Measurements from ENCODE around the gene DCN.

The DCN gene

GRCh38 chr12:91138337-91138920, 44.2 kb downstream of the DCN start:
- DNase-seq (ENCODE audit: low read depth in 2 of 2) = no peak

GRCh38 chr12:91133871-91134270, 48.7 kb downstream of the DCN start:
- DNase-seq (ENCODE audit: low read depth in 2 of 2) = no peak

DNA sequence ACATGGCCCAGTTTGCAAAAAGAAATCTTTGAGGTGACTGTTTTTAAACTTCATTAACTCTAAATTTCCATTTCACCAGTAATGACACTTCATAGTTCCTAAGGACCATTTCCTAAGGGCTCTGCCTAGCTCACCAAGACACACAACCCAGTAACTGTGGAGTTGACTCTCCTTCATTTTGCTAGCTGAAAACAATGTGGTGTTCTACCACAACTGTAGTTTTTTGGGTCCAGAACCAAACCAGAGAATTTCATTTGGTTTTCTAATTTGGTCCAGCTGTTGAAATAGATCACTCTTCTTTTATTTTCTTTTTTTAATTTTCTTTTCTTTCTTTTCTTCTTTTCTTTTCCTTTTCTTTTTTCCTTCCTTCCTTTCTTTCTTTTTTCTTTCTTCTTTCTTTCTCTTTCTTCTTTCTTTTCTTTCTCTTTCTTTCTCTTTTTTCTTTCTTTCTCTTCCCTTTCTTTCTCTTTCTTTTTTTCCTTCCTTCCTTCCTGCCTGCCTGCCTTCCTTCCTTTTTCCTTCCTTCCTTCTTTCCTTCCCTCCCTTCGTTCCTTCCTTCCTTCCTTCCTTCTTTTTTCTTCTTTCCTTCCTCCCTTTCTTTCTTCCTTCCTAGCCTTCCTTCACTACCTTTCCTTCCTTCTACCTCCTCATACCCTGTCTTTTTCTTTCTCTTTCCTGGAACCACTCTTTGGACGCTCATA, 52.8 kb downstream of the DCN start:
- no peak for DNase-seq (ENCODE audit: low read depth in 2 of 2)

- DNase-seq (ENCODE audit: low read depth in 2 of 2) = no peak
These were observed 54.9 kb downstream of the DCN start for GRCh38 chr12:91127751-91128150.

GRCh38 chr12:91127306-91127705, 55.3 kb downstream of the DCN start:
- DNase-seq (ENCODE audit: low read depth in 2 of 2) = no peak

DNA sequence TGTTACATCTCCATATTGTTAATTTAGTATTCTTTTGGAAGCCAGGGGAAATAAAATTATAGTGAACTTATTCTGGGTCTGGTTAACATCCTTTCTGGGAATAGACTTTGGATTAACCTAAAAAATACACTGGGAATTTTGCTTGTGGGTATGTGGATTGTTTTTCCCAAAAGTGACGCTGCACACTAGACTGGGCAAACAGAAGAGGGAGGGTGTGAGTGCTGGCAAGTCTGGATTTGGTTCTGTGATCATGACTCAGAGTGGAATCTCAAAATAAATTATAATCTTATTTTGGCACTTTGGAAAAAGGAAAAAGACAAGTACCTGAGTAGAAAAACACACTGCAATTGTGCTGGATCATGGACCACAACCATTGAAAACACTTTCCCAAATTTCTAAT, 56.1 kb downstream of the DCN start:
- DNase-seq (ENCODE audit: low read depth in 2 of 2) = no peak

DNA sequence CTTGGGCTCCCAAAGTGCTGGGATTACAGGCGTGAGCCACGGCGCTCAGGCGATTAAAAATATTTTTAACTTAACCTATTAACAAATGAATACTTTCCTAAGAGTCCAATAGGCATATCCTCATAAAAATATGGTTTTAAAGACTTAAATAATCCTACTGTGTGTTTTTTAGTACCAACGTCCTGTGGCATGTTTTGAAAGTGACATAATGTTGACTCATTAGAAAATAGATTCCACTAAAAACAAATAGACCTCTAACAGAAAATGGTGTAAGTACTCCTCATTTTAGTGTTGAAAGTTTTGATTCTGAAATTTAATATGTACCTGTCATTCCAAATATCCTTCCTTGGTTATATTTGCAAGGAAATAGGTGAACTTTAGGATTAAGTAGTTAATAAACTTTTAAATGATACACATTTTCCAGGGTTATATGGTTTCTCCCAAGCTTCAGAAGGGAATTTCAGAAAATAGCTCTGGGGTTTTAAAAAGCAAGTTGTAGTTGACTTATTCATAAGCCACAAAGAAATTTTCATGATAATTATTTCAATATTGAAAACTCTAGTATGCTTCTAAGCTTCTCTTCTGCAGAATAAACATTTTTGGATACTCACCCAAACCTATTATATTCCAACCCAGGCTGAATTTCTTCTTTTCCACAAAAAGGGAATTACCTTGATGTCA, 59.2 kb downstream of the DCN start:
- DNase-seq (ENCODE audit: low read depth in 2 of 2) = no peak

DNA sequence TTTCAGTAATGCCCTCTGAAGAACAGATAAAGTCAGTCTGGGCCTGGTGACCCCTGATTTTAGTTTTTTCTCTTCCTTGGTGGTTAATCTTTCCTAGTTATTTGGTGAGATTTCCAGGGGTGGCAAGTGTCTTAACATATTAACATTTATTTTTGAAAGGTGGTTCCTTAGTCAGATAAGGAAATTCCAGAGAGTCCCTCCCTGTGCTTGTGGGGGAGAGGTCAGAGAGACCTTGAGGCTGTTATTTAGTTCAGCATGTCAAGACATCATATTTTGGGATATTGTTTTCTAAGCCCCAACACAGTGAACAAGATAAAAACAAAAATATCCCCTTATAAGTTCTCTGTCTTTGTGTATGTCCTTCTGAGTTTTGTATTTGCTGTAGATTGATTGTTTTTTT, 61.8 kb downstream of the DCN start:
- no peak for DNase-seq (ENCODE audit: low read depth in 2 of 2)

DNA sequence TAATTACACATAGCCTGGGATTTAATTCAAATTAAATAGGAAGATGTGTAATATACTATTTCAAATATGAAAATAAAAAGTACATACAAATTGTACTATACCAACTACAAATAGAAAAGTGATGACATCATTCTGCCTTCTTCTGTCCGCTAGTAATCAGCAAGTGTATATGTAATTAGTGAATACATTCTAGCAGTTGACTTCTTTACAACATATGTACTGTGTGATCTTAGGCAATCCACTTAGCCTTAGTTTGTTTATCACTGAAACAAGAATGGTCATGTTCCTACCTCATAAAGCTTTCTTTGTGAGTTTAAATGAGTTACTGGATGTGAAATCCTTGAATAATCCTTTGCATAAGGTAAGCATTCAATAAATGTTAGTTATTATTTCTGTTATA, 63.5 kb downstream of the DCN start:
- no peak for DNase-seq (ENCODE audit: low read depth in 2 of 2)

GRCh38 chr12:91113621-91114020, 69.0 kb downstream of the DCN start:
- no peak for DNase-seq (ENCODE audit: low read depth in 2 of 2)

- no peak for DNase-seq (ENCODE audit: low read depth in 2 of 2)
These were observed 71.0 kb downstream of the DCN start, which contains the start of gene LUM for GRCh38 chr12:91111366-91112325. TSS of gene LUM (minus strand) at chr12:91111494. CDS start at chr12:91108979, 2,515 bp downstream.

GRCh38 chr12:91110311-91110924, 72.2 kb downstream of the DCN start:
- DNase-seq (ENCODE audit: low read depth in 2 of 2) = no peak

GRCh38 chr12:91109581-91110310, 72.9 kb downstream of the DCN start:
- no peak for DNase-seq (ENCODE audit: low read depth in 2 of 2)

DNA sequence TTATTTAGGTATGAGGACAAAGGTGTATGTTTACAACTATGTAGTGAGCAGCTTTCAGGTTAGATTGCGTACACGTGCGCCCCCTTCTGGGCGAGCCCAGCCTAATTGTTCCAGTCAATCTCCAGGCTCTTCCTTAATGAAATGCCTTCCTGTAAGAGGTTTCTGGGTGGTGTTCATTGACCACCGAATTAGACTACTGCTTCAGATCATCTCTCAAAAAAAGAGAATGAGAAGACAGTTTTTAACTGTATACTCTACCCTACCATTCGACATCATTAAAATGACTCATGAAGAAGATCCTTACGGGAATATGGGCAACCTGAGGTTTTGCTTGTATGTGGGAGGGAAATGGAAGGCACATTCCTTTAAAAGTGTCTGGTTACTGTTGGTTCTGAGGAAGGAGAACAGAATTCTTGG, 73.5 kb downstream of the DCN start:
- peak in 1 of 2 donors; percentile 4 for DNase-seq (ENCODE audit: low read depth in 2 of 2)

DNA sequence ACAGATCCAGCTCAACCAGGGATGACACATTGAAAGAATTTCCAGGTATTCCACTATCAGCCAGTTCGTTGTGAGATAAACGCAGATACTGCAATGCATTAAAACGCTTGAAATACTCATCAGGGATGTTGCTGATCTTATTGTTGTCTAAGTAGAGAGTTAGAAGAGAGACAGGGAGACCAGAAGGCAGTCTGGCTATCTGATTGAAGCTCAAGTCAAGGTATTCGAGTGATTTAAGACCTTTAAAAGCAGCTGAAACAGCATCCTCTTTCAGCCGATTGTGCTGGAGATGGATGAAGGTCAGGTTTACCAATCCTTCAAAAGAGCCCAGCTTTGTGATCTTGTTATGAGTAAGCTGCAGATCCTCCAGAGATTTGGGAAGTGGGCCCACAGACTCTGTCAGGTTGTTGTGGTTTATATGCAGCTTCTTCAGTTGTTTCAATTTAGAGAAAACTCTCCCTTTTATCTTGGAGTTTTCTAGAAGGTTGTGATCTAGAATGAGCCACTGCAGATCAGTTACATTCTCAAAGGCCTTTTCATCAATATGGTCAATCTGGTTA, 74.3 kb downstream of the DCN start:
- DNase-seq (ENCODE audit: low read depth in 2 of 2) = no peak

DNA sequence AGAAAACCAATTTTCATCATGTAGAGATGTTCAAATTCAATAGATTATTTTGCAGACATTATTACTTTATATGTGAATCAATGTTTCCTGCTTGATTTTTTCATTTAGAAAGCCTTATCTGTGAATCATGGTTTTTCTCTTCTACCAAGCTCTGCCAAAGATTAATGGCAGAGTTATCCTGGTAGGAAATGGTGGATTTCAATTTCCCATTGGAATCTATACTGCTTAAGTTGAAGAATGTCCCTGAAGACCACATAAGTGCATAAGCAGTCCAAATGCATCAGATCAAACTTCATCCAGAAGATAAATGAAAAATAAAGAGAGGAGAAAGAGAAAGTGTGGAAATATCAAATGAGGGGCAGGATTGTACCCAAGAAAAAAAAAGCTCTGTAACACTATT, 76.3 kb downstream of the DCN start:
- DNase-seq (ENCODE audit: low read depth in 2 of 2) = no peak

DNA sequence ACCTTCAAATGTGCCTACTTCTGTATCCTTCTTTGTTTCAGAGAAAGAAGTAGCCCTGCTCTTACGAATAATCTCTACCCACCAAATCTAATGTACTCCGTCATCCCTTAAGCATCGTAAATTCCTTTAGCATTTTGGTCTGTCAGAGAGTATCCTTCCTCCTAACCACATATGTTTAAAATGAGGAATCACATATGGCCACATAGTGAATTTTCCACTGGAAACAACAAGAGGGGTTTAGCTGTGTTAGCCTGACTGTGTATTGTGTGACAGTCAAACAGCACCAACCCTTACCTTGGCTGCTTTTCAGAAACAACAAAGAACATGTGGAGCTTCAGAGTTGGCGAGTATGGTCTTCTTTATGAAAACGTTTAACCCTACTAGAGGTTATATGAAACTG, 76.8 kb downstream of the DCN start:
- DNase-seq (ENCODE audit: low read depth in 2 of 2) = no peak

DNA sequence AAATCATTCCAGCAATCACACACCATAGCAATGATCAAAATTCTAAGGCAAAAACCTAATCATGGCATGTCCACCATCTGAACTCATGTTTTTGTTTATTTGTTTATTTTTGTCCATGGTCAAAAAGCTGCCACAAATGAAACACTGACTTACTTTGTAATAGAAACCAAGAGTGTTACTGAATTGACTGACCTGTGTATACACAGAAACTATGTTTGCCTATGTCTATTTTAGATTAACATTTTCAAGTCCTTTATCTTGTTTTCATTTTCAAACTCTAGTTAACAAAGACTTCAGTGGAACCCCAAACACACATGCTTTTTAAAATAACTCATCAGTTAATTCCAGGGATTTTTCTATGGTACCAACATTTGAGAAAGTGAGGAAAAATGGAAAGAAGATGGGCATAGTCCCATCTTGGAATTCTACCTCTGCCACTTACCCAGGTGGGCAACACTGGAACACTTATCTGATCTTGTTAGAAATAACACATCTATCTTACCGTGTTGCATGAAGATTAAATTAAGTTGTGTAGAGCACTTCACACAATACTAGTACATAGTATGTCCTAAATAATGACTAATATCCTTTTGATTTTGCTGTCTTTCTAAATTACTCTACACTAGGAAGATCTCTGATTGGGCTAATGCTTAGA, 77.7 kb downstream of the DCN start:
- no peak for DNase-seq (ENCODE audit: low read depth in 2 of 2)

GRCh38 chr12:91103624-91104023, 79.0 kb downstream of the DCN start:
- DNase-seq (ENCODE audit: low read depth in 2 of 2) = no peak

- DNase-seq (ENCODE audit: low read depth in 2 of 2) = no peak
These were observed 79.5 kb downstream of the DCN start for GRCh38 chr12:91103101-91103500.

All from stimulated activated CD4-positive, alpha-beta T cell treated with anti-CD3 and anti-CD28 coated beads, Interleukin-1b, Interleukin-23, amount 100 ng/mL, for 1 hour (primary cell).